WTC11 (cell line): Measurements from ENCODE around the gene DSE.

Source experiments
- CTCF ChIP-seq: fragments of 200-600 bp; IDR thresholded peaks from 2 replicates; pipeline ENCODE4 v1.8.0; 2022; ENCODE audit warnings: antibody characterized with exemption
- FOXJ3 ChIP-seq: sonication (generic); formaldehyde crosslinking; IDR thresholded peaks from 2 replicates; pipeline ENCODE4 v1.9.0; 2021; ENCODE audit warnings: missing genetic modification reagents, mild to moderate bottlenecking, borderline replicate concordance
- SP1 ChIP-seq: sonication (generic); formaldehyde crosslinking; conservative IDR thresholded peaks from 2 replicates; pipeline ENCODE4 v1.8.1; 2022; ENCODE audit warnings: missing genetic modification reagents

- TF ChIP-seq FOXJ3 (CRISPR knock-in tag) = no peak
- TF ChIP-seq CTCF = no peak
- no peak for TF ChIP-seq SP1 (CRISPR knock-in tag)
These were observed 102.0 kb downstream of the DSE start for GRCh38 chr6:116472706-116473105.
